Progenitor cell of endocrine pancreas (in vitro differentiated cells): ENCODE data around the gene DLG5. TPM values are rescaled to one million over a fixed set of nuclear protein-coding genes. Genes with fewer than 3 reads are reported as not detected.
A peak's percentile ranks its signal among the peaks of the same experiment; 100 is the strongest.

Experiments used
- DNase-seq: peaks from one replicate; pipeline ENCODE4 v3.0.0; 2021; ENCODE audit warnings: low spot score; ENCODE audit not compliant: unreplicated experiment
- H3K27ac Mint-ChIP-seq: 2 replicates; pipeline ENCODE4 v1.8.0; 2021; ENCODE audit warnings: mild to moderate bottlenecking, moderate library complexity, mixed read lengths
- H3K27me3 Mint-ChIP-seq: 2 replicates; pipeline ENCODE4 v1.8.0; 2021; ENCODE audit warnings: mixed read lengths
- H3K36me3 Mint-ChIP-seq: 2 replicates; pipeline ENCODE4 v1.8.0; 2022; ENCODE audit warnings: mixed read lengths; ENCODE audit not compliant: insufficient read depth
- H3K4me1 Mint-ChIP-seq: 2 replicates; pipeline ENCODE4 v1.8.0; 2021; ENCODE audit warnings: low read depth, mixed read lengths
- H3K4me3 Mint-ChIP-seq: 2 replicates; pipeline ENCODE4 v1.8.0; 2021; ENCODE audit warnings: low read depth, mild to moderate bottlenecking, moderate library complexity, mixed read lengths
- H3K9me3 Mint-ChIP-seq: 2 replicates; pipeline ENCODE4 v1.8.0; 2021; ENCODE audit warnings: low read depth, mixed read lengths
- CTCF ChIP-seq: fragments of 200-600 bp; sonication (generic); IDR thresholded peaks from one replicate; pipeline ENCODE4 v1.5.0; 2021; ENCODE audit warnings: antibody characterized with exemption, mild to moderate bottlenecking; ENCODE audit not compliant: unreplicated experiment
- total RNA-seq: library from RNA; stranded (reverse); gene quantifications from 2 replicates; pipeline ENCODE4 v1.2.1, GENCODE V29; 2021

Gene DLG5
- total RNA-seq, 1 donor from 2014 or later: 149 TPM

GRCh38 chr10:77828377-77828776 lies 98.2 kb downstream of the DLG5 start:
- no peaks in the 10 kb centered on the region for H3K9me3 Mint-ChIP-seq
- peaks cover 5% of the 10 kb centered on the region for H3K4me1 Mint-ChIP-seq
- peaks cover 24% of the 10 kb centered on the region for H3K36me3 Mint-ChIP-seq
- no peak for TF ChIP-seq CTCF
- no peaks in the 10 kb centered on the region for H3K27me3 Mint-ChIP-seq
- H3K27ac Mint-ChIP-seq: peak overlapping the region; percentile 8
- H3K4me3 Mint-ChIP-seq: no peak overlapping the region
- DNase-seq: no peak

GRCh38 chr10:77827366-77827765 lies 99.2 kb downstream of the DLG5 start:
- DNase-seq: no peak
- no peak overlapping the region for H3K27ac Mint-ChIP-seq
- no peaks in the 10 kb centered on the region for H3K27me3 Mint-ChIP-seq
- H3K4me3 Mint-ChIP-seq: no peak overlapping the region
- no peak for TF ChIP-seq CTCF
- H3K36me3 Mint-ChIP-seq: peaks cover 25% of the 10 kb centered on the region
- no peaks in the 10 kb centered on the region for H3K9me3 Mint-ChIP-seq
- peaks cover 5% of the 10 kb centered on the region for H3K4me1 Mint-ChIP-seq

GRCh38 chr10:77825965-77826364 lies 100.6 kb downstream of the DLG5 start:
- no peak for DNase-seq
- Mint-ChIP-seq H3K4me1 (peaks cover 5% of the 10 kb centered on the region), H3K9me3 (no peaks in the 10 kb centered on the region), H3K27ac (peak overlapping the region; percentile 79), H3K27me3 (no peaks in the 10 kb centered on the region), H3K36me3 (peaks cover 24% of the 10 kb centered on the region), H3K4me3 (no peak overlapping the region)
- no peak for TF ChIP-seq CTCF

- no peaks in the 10 kb centered on the region for H3K27me3 Mint-ChIP-seq
- no peak for DNase-seq
- no peaks in the 10 kb centered on the region for H3K9me3 Mint-ChIP-seq
- no peak overlapping the region for H3K4me3 Mint-ChIP-seq
- no peak for TF ChIP-seq CTCF
- no peak overlapping the region for H3K27ac Mint-ChIP-seq
- peaks cover 25% of the 10 kb centered on the region for H3K36me3 Mint-ChIP-seq
- H3K4me1 Mint-ChIP-seq: peaks cover 5% of the 10 kb centered on the region
Measured at GRCh38 chr10:77824908-77825307, 101.6 kb downstream of the DLG5 start.

- Mint-ChIP-seq H3K9me3 (no peaks in the 10 kb centered on the region), H3K27ac (no peak overlapping the region), H3K4me3 (no peak overlapping the region), H3K36me3 (peaks cover 24% of the 10 kb centered on the region), H3K4me1 (peaks cover 5% of the 10 kb centered on the region), H3K27me3 (no peaks in the 10 kb centered on the region)
- no peak for DNase-seq
- no peak for TF ChIP-seq CTCF
Measured at GRCh38 chr10:77823811-77824542, 102.6 kb downstream of the DLG5 start.
